ENCODE results near the gene GRIK4. TPM values are rescaled to one million over a fixed set of nuclear protein-coding genes. Genes with fewer than 3 reads are reported as not detected.

GRIK4 gene
- total and polyA plus RNA-seq, 8 donors: 0.76 to 10.1 (median 7.7) TPM

- no peak for ATAC-seq
- Histone ChIP-seq H3K9me3 (no peaks in the 10 kb centered on the region), H3K27ac (no peak overlapping the region), H3K4me1 (no peaks in the 10 kb centered on the region), H3K27me3 (no peaks in the 10 kb centered on the region), H3K36me3 (no peaks in the 10 kb centered on the region), H3K4me3 (no peak overlapping the region)
- intact Hi-C loops (cut with DNase I): no loop called here
- no peak for DNase-seq
- TF ChIP-seq CTCF (IDR thresholded peaks at IDR 0.05): no peak
Measured at GRCh38 chr11:120625565-120625964, 114.0 kb downstream of the GRIK4 start.

- intact Hi-C loops (cut with DNase I): no loop called here
- TF ChIP-seq CTCF (IDR thresholded peaks at IDR 0.05): no peak
- Histone ChIP-seq H3K36me3 (no peaks in the 10 kb centered on the region), H3K4me1 (no peaks in the 10 kb centered on the region), H3K9me3 (no peaks in the 10 kb centered on the region), H3K27ac (no peak overlapping the region), H3K27me3 (no peaks in the 10 kb centered on the region), H3K4me3 (no peak overlapping the region)
- DNase-seq (no peak), ATAC-seq (no peak)
Measured at GRCh38 chr11:120626791-120627190, 115.2 kb downstream of the GRIK4 start.

DNA sequence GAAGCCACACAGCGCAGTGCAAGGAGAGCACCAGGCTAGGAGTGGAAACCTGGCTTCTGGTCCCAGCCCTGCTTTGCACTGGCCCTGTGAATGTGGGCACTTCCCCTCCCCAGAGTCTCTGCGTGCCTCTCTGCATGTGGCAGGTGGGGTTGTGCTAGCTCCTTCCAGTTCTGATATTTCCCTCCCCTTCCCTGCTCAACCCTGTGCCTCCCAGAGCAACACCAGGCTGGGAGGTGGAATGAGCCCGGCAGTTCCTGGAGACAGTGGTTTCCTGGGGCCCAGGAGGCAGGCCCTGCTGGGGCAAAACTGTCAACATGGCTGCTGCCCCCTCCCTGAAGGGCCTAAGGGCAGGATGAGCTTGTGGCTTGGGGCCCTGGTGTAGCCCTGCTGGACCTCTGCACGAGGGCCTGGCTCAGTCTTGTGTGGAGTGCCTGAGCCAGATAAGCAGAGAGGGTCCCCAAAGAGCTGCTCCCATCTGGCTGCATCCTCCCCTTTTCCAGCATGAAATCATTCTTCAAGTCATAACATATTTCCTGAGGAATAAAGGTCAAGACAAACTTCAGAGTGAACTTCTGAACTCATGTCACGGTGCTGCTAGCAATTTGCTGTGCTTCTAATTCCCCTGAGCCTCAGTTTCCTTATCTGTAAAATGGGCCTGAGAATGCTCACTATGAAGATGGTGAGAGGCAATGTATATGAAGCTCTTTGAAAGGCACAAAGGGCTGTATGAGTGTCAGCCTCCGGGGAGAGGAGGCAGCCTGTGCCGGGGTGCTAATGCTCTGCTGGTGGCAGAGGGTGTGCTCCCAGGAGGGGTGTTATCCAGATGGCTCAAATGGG lies 116.0 kb downstream of the GRIK4 start:
- Histone ChIP-seq H3K36me3 (no peaks in the 10 kb centered on the region), H3K4me1 (no peaks in the 10 kb centered on the region), H3K27ac (no peak overlapping the region), H3K4me3 (no peak overlapping the region), H3K9me3 (no peaks in the 10 kb centered on the region), H3K27me3 (no peaks in the 10 kb centered on the region)
- TF ChIP-seq CTCF (IDR thresholded peaks at IDR 0.05): no peak
- no peak for DNase-seq
- intact Hi-C loops (cut with DNase I): no loop called here
- no peak for ATAC-seq

DNA sequence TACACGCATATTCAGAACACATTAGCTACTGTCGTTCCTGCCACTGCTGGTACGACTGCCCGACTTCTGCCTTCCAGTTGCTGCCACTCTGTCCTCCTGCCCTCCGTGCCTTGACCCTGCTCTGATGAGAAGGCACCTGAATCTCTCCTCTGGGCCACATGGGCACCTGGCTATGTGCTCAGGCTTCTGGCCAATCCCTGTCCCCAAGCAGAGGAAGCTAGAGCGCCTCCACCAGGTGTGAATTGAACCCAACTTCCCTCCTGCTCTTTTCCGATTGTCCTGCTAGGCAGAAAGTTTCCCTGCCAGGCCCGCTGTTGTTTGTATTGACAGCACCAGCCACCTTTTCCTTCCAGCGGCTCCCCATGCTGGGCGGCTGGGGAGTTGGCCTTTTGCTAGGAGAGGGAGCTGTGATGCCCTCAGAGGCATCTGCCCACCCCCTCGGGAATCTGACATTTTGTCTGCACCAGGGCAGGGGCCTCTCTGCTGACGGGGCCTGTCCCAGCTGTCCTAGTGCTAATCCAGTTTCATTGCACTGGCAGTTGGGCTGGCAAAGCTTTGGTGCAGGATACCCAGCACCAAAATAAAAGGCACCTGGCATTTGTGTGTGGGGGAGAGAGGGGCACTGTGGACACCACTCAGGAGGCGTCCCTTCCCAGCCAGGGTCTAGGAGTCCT lies 118.0 kb downstream of the GRIK4 start:
- peaks cover 0 to 14% of the 10 kb centered on the region in 2 donors for H3K27me3 ChIP-seq
- no peaks in the 10 kb centered on the region for H3K36me3 ChIP-seq
- no peak overlapping the region for H3K27ac ChIP-seq
- intact Hi-C loops (cut with DNase I): no loop called here
- no peak for DNase-seq
- H3K4me3 ChIP-seq: no peak overlapping the region
- no peaks in the 10 kb centered on the region for H3K9me3 ChIP-seq
- H3K4me1 ChIP-seq: no peaks in the 10 kb centered on the region
- ATAC-seq: no peak
- TF ChIP-seq CTCF (IDR thresholded peaks at IDR 0.05): no peak

GRCh38 chr11:120630122-120630521 lies 118.6 kb downstream of the GRIK4 start:
- TF ChIP-seq CTCF (IDR thresholded peaks at IDR 0.05): no peak
- DNase-seq (no peak), ATAC-seq (no peak)
- Histone ChIP-seq H3K9me3 (no peaks in the 10 kb centered on the region), H3K4me3 (no peak overlapping the region), H3K27me3 (peaks cover 0 to 19% of the 10 kb centered on the region in 2 donors), H3K27ac (no peak overlapping the region), H3K4me1 (no peaks in the 10 kb centered on the region), H3K36me3 (no peaks in the 10 kb centered on the region)
- intact Hi-C loops (cut with DNase I): no loop called here
